Epithelial cell of prostate (primary cell): Measurements from ENCODE around the gene DPM2.
A peak's percentile ranks its signal among the peaks of the same experiment; 100 is the strongest.

Source experiments
- DNase-seq: peaks from one replicate; pipeline ENCODE4 v3.0.0-alpha.2; 2011; ENCODE audit warnings: low read depth, low spot score
- H3K27ac ChIP-seq: fragments of 450-650 bp; 2 replicates; pipeline ENCODE4 v1.5.1; 2017; ENCODE audit warnings: mild to moderate bottlenecking

DPM2 gene

GRCh38 chr9:127937388-127938297 lies at the start of gene DPM2:
TSS of gene DPM2 (minus strand) at chr9:127937854. CDS start at chr9:127937820, 34 bp downstream.
- no peak for DNase-seq
- peak within 1 kb of the TSS; percentile 33 for H3K27ac ChIP-seq

GRCh38 chr9:127987103-127987614 lies 49.5 kb upstream of the DPM2 start:
- H3K27ac ChIP-seq = peak overlapping the region; percentile 61
- DNase-seq = no peak

- no peak for DNase-seq
- no peak overlapping the region for H3K27ac ChIP-seq
Observed at GRCh38 chr9:127985011-127985410, 47.4 kb upstream of the DPM2 start.

GRCh38 chr9:127983847-127984289 lies 46.2 kb upstream of the DPM2 start:
- DNase-seq = no peak
- no peak overlapping the region for H3K27ac ChIP-seq

GRCh38 chr9:127982912-127983311 lies 45.3 kb upstream of the DPM2 start:
- no peak overlapping the region for H3K27ac ChIP-seq
- DNase-seq = no peak

- DNase-seq = no peak
- H3K27ac ChIP-seq = peak overlapping the region; percentile 77
Observed at GRCh38 chr9:127981559-127982121, 44.0 kb upstream of the DPM2 start.

GRCh38 chr9:127980706-127981558 lies 43.3 kb upstream of the DPM2 start, which contains the start of gene EEIG1:
TSS of gene EEIG1 (minus strand) at chr9:127980989. CDS start at chr9:127980137, 852 bp downstream.
- no peak for DNase-seq
- peak within 1 kb of the TSS; percentile 77 for H3K27ac ChIP-seq

GRCh38 chr9:127980060-127980705 lies 42.5 kb upstream of the DPM2 start:
- DNase-seq = no peak

GRCh38 chr9:127979333-127980059 lies 41.8 kb upstream of the DPM2 start:
- DNase-seq = no peak
- peak overlapping the region; percentile 77 for H3K27ac ChIP-seq

More at GRCh38 chr9:127980060-127980705, 42.5 kb upstream of the DPM2 start:
- H3K27ac ChIP-seq = peak overlapping the region; percentile 77

- H3K27ac ChIP-seq = peak overlapping the region; percentile 77
- no peak for DNase-seq
Observed at GRCh38 chr9:127979015-127979332, 41.3 kb upstream of the DPM2 start.

- no peak for DNase-seq
- H3K27ac ChIP-seq = peak overlapping the region; percentile 77
Observed at GRCh38 chr9:127977884-127978647, 40.4 kb upstream of the DPM2 start.

GRCh38 chr9:127977009-127977883 lies 39.6 kb upstream of the DPM2 start:
- DNase-seq = no peak
- no peak overlapping the region for H3K27ac ChIP-seq

- H3K27ac ChIP-seq = no peak overlapping the region
Observed at GRCh38 chr9:127976498-127976897, 38.8 kb upstream of the DPM2 start.

GRCh38 chr9:127975376-127976315 lies 38.0 kb upstream of the DPM2 start:
- H3K27ac ChIP-seq = no peak overlapping the region
- no peak for DNase-seq

More at GRCh38 chr9:127976498-127976897, 38.8 kb upstream of the DPM2 start:
- DNase-seq = no peak

GRCh38 chr9:127974769-127975261 lies 37.2 kb upstream of the DPM2 start:
- no peak for DNase-seq
- no peak overlapping the region for H3K27ac ChIP-seq
